SK-N-SH (cell line): ENCODE results near the gene SCARF1. TPM values are rescaled to one million over a fixed set of nuclear protein-coding genes. Genes with fewer than 3 reads are reported as not detected.

Experiments
- CTCF ChIA-PET: fragments of 300-600, 350-600 bp; formaldehyde crosslinking; extraction: SDS; loops from one replicate; lab custom pipeline; 2021; lab: Yijun Ruan, JAX
- POLR2A ChIA-PET: fragments of 350-600 bp; sonication (Branson Sonifier 250); formaldehyde crosslinking; extraction: SDS; loops from one replicate; lab custom pipeline; 2020; ENCODE audit warnings: antibody characterized with exemption, inconsistent platforms; lab: Yijun Ruan, JAX
- DNase-seq: peaks from one replicate; pipeline ENCODE4 v3.0.0; 2012
- H2AFZ ChIP-seq: fragments of 200-600 bp; sonication (generic); 2 replicates; pipeline ENCODE4 v1.8.1; 2016; ENCODE audit warnings: antibody characterized with exemption, mild to moderate bottlenecking, low read depth
- H3F3A ChIP-seq: fragments of 200-600 bp; sonication (generic); replicated peaks from 2 replicates; pipeline ENCODE3; 2016; ENCODE audit warnings: antibody characterized with exemption, mild to moderate bottlenecking; ENCODE audit not compliant: insufficient read depth
- H3K27ac ChIP-seq, 2 experiments: fragments of 200-500 bp in 1 of 2; fragments of 200-600 bp in 1 of 2; sonication (Bioruptor generic) in 1 of 2; sonication (generic), shearing (Covaris generic) in 1 of 2; 2 replicates each; pipeline versions ENCODE4 v1.5.1 to v1.6.1; 2014 to 2016; ENCODE audit warnings: low read depth in 2 of 2, inconsistent platforms in 1 of 2, low read length in 1 of 2, mild to moderate bottlenecking in 1 of 2, mixed read lengths in 1 of 2
- H3K27me3 ChIP-seq: fragments of 200-600 bp; sonication (generic), shearing (Covaris generic); 2 replicates; pipeline ENCODE4 v1.6.1; 2016; ENCODE audit warnings: mixed run types; ENCODE audit not compliant: insufficient read depth
- H3K36me3 ChIP-seq, 2 experiments: fragments of 200-500 bp in 1 of 2; fragments of 200-600 bp in 1 of 2; sonication (Bioruptor generic) in 1 of 2; sonication (generic) in 1 of 2; replicated peaks in 1 of 2; 2 replicates each; pipeline versions ENCODE3 to v1.5.1; 2014 to 2016; ENCODE audit warnings: low read length in 1 of 2, mild to moderate bottlenecking in 1 of 2; ENCODE audit not compliant: insufficient read depth in 2 of 2, control insufficient read depth in 1 of 2
- H3K4me1 ChIP-seq, 2 experiments: fragments of 200-500 bp in 1 of 2; fragments of 200-600 bp in 1 of 2; sonication (Bioruptor generic) in 1 of 2; sonication (generic), shearing (Covaris generic) in 1 of 2; 2 replicates each; pipeline versions ENCODE4 v1.5.1 to v1.6.1; 2014 to 2016; ENCODE audit warnings: low read depth in 1 of 2, low read length in 1 of 2, mixed run types in 1 of 2; ENCODE audit not compliant: insufficient read depth in 2 of 2, control insufficient read depth in 1 of 2
- H3K4me2 ChIP-seq: fragments of 200-600 bp; sonication (generic), shearing (Covaris generic); 2 replicates; pipeline ENCODE4 v1.6.1; 2017; ENCODE audit warnings: mixed run types
- H3K4me3 ChIP-seq, 2 experiments: fragments of 200-500 bp in 1 of 2; fragments of 200-600 bp in 1 of 2; sonication (Bioruptor generic) in 1 of 2; sonication (generic), shearing (Covaris generic) in 1 of 2; 2 replicates each; pipeline versions ENCODE4 v1.5.1 to v1.8.1; 2014 to 2016; ENCODE audit warnings: low read depth in 2 of 2, inconsistent platforms in 1 of 2, low read length in 1 of 2, mild to moderate bottlenecking in 1 of 2, mixed read lengths in 1 of 2, moderate library complexity in 1 of 2
- H3K79me2 ChIP-seq: fragments of 200-600 bp; sonication (generic); 2 replicates; pipeline ENCODE4 v1.8.1; 2017; ENCODE audit warnings: mild to moderate bottlenecking; ENCODE audit not compliant: insufficient read depth
- H3K9ac ChIP-seq: fragments of 200-600 bp; sonication (generic); 2 replicates; pipeline ENCODE4 v1.6.1; 2017; ENCODE audit warnings: mixed run types
- H3K9me2 ChIP-seq: fragments of 200-600 bp; sonication (generic); 2 replicates; pipeline ENCODE4 v1.6.1; 2017; ENCODE audit warnings: mixed run types
- H3K9me3 ChIP-seq: fragments of 200-600 bp; sonication (generic); 2 replicates; pipeline ENCODE4 v1.6.1; 2017; ENCODE audit warnings: mixed run types, mild to moderate bottlenecking, moderate library complexity
- H4K20me1 ChIP-seq: fragments of 200-600 bp; sonication (generic); 2 replicates; pipeline ENCODE4 v1.6.1; 2017; ENCODE audit warnings: mild to moderate bottlenecking, mixed run types; ENCODE audit not compliant: insufficient read depth
- CHD2 ChIP-seq: fragments of 150-350 bp; IDR thresholded peaks from 2 replicates; pipeline ENCODE4 v1.6.1; 2018; ENCODE audit warnings: low read length; ENCODE audit not compliant: partially characterized antibody
- EZH2phosphoT487 ChIP-seq: fragments of 200-600 bp; sonication (generic); IDR thresholded peaks from 2 replicates; pipeline ENCODE4 v1.6.1; 2017; ENCODE audit warnings: low read depth, mixed run types, mild to moderate bottlenecking, antibody characterized with exemption, moderate library complexity, borderline replicate concordance
- FOSL2 ChIP-seq: IDR thresholded peaks from 2 replicates; pipeline ENCODE4 v1.4.0; 2012; ENCODE audit warnings: low read depth, mild to moderate bottlenecking, moderate library complexity, borderline replicate concordance
- FOXM1 ChIP-seq: IDR thresholded peaks from 2 replicates; pipeline ENCODE4 v1.4.0; 2012; ENCODE audit warnings: low read depth, mild to moderate bottlenecking
- GABPA ChIP-seq: IDR thresholded peaks from 2 replicates; pipeline ENCODE4 v1.4.0; 2012; ENCODE audit warnings: low read depth, mild to moderate bottlenecking
- JUND ChIP-seq: IDR thresholded peaks from 2 replicates; pipeline ENCODE4 v1.4.0; 2012
- MAX ChIP-seq: IDR thresholded peaks from 2 replicates; pipeline ENCODE4 v1.4.0; 2012; ENCODE audit warnings: low read depth
- PBX3 ChIP-seq: IDR thresholded peaks from 2 replicates; pipeline ENCODE4; 2012
- POLR2AphosphoS5 ChIP-seq: IDR thresholded peaks from 2 replicates; pipeline ENCODE4 v1.6.1; 2012; ENCODE audit warnings: low read depth, low read length
- RAD21 ChIP-seq: IDR thresholded peaks from 2 replicates; pipeline ENCODE4 v1.6.1; 2012; ENCODE audit warnings: mild to moderate bottlenecking, low read length
- RCOR1 ChIP-seq: fragments of 150-350 bp; IDR thresholded peaks from 2 replicates; pipeline ENCODE4 v1.6.1; 2017; ENCODE audit warnings: antibody characterized with exemption, low read length
- REST ChIP-seq: IDR thresholded peaks from 2 replicates; pipeline ENCODE4 v1.6.1; 2012; ENCODE audit warnings: mild to moderate bottlenecking, low read depth, low read length, moderate library complexity
- SIN3A ChIP-seq: IDR thresholded peaks from 2 replicates; pipeline ENCODE4 v1.6.1; 2012; ENCODE audit warnings: low read depth, mild to moderate bottlenecking, low read length, moderate library complexity, borderline replicate concordance
- TAF1 ChIP-seq: IDR thresholded peaks from 2 replicates; pipeline ENCODE4 v1.6.1; 2012; ENCODE audit warnings: low read depth, mild to moderate bottlenecking, low read length, moderate library complexity, borderline replicate concordance
- TCF12 ChIP-seq: IDR thresholded peaks from 2 replicates; pipeline ENCODE4 v1.4.0; 2012
- TEAD4 ChIP-seq: IDR thresholded peaks from 2 replicates; pipeline ENCODE4 v1.4.0; 2012; ENCODE audit warnings: mild to moderate bottlenecking, borderline replicate concordance; ENCODE audit not compliant: insufficient read depth
- USF1 ChIP-seq: IDR thresholded peaks from 2 replicates; pipeline ENCODE4 v1.4.0; 2012; ENCODE audit warnings: low read depth, borderline replicate concordance
- WGBS: methylation state at CpG from one replicate; pipeline ENCODE4 v1.1.6; 2017; ENCODE audit warnings: low lambda C conversion rate; 5-methylcytosine and 5-hydroxymethylcytosine counted together
- polyA plus RNA-seq, 3 experiments: library from polyadenylated mRNA; depleted of rRNA; stranded (reverse); fragments of >200 nt; gene quantifications; 2 replicates each; pipeline ENCODE4 v1.2.3, GENCODE V29; 2012
- TF ChIP-seq, protein P1 (sequence below): fragments of 150-350 bp; IDR thresholded peaks from 2 replicates; pipeline ENCODE4 v1.6.1; 2016; ENCODE audit warnings: mild to moderate bottlenecking, low read depth, low read length

SCARF1 gene
- polyA plus RNA-seq, 1 of the 3 experiments (the other 2 are of a cell fraction) = 0.39 TPM

DNA sequence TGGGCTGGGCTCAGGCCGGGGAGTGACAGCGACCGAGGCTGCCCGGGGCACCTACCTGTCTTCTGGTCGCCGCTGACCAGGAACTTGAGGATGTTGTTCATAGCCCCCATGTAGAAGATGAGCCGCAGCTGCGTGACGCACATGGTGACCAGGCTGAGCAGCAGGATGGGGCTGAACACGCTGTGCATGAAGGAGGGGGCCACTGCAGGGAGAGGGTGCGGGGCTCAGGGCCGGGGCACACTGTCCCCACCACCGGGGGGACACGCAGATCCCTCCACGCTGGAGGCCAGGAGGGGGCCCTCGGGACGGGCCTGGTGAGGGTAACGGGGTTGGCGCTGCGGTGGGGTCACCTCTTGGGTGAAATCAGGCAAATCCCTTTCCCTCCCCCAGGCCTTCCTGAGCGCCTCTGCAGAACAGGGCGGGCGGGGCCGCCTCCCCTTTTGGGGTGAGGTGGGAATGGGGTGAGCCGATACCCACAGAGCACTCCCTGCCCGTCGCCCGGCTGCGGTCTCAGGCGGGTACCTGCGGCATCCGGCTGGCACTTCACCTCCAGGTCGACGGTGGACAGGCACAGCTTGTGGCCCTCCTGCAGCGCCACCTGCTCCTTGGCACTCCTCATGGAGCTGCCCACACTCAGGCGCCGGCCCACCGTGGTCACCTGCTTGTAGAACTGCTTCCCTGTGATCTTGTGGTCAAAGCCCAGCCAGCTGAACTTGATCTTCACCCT, 54.6 kb downstream of the SCARF1 start:
- Histone ChIP-seq H3K79me2 (no peaks in the 10 kb centered on the region), H4K20me1 (no peaks in the 10 kb centered on the region), H3K9ac (no peak overlapping the region), H3K27me3 (no peaks in the 10 kb centered on the region), H3K36me3 (no peaks in the 10 kb centered on the region), H3K4me1 (peaks cover 0 to 13% of the 10 kb centered on the region in 2 experiments; a peak in 2 of 4 replicates), H3K9me2 (no peaks in the 10 kb centered on the region), H3K9me3 (no peaks in the 10 kb centered on the region), H3K4me2 (peak overlapping the region; percentile 66), H2AFZ (no peak overlapping the region), H3F3A (peaks cover 8% of the 10 kb centered on the region), H3K4me3 (no peak overlapping the region), H3K27ac (peak overlapping the region in 1 of 2 experiments; percentile 78; a peak in 2 of 4 replicates)
- ChIA-PET POLR2A (no interaction called here), CTCF (interaction anchor here (0.6 to 2.3 kb wide), 2 partner anchors 17 to 226 kb away, joined by 3 to 8 read pairs; no protein-coding TSS in a partner anchor)
- peak; percentile 31 for DNase-seq
- no peak for TF ChIP-seq CHD2
- TF ChIP-seq FOXM1 = no peak
- TF ChIP-seq USF1 = no peak
- WGBS = 92% methylated on average over 24 of the region's 38 CpGs

DNA sequence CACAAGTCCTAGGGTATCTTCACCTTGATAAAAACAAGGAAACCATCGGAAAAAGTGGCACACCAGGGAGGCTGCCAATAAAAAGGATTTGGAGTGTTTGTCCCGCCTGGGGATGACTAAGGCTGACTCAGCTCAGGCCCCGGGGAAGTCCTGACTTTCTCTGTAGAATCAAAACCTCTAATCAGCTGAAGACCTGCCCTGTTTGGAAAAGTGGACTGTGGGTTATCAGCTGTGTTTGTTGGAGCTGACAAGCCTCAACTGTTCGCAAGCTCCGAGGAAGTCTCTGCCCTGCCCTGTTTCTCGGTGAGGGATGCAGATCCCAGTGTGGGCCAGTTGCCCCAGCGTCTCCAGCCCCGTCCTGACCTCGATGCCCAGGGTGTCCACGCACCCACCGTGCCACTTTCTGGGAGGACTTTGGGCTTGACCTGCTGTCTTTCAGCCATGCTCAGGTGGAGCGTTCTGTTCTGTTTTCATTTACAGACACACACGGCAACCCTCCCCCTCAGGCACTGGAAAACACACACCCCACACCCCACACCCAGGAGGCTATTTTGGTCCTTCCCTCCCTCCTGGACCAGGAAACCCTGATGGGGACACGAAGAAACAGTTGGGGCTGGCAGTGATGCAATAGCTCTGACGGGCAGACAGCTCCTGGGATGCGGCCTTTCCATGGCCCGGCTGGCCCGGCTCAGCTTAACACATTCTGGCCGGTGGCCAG, 55.3 kb downstream of the SCARF1 start:
- Histone ChIP-seq H3K9me3 (no peaks in the 10 kb centered on the region), H3K4me3 (no peak overlapping the region; a peak in 1 of 4 replicates), H3F3A (peaks cover 8% of the 10 kb centered on the region), H3K9me2 (no peaks in the 10 kb centered on the region), H3K27ac (peak overlapping the region; percentile 3 to 78; a peak in 3 of 4 replicates), H3K79me2 (no peaks in the 10 kb centered on the region), H3K36me3 (no peaks in the 10 kb centered on the region), H3K9ac (no peak overlapping the region; the same call in 1 of the 2 replicates), H3K4me2 (peak overlapping the region; percentile 66), H4K20me1 (no peaks in the 10 kb centered on the region), H3K4me1 (peaks cover 0 to 13% of the 10 kb centered on the region in 2 experiments; a peak in 2 of 4 replicates), H2AFZ (no peak overlapping the region), H3K27me3 (no peaks in the 10 kb centered on the region)
- POLR2A ChIA-PET = no interaction called here
- CTCF ChIA-PET = interaction anchor here (2.3 kb wide), 1 partner anchor 16 kb away, joined by 8 read pairs; no protein-coding TSS in a partner anchor
- no peak for DNase-seq
- WGBS = 31% methylated on average over 12 of the region's 19 CpGs
- peak; percentile 99 for TF ChIP-seq FOSL2
- peak; percentile 72 for TF ChIP-seq PBX3
- peak; percentile 72 for TF ChIP-seq TCF12
- TF ChIP-seq TEAD4 = no peak
- TF ChIP-seq JUND = peak; percentile 92
- peak; percentile 50; the same call in 1 of the 2 replicates for TF ChIP-seq POLR2AphosphoS5
- TF ChIP-seq RCOR1 = no peak
- TF ChIP-seq, protein P1, sequence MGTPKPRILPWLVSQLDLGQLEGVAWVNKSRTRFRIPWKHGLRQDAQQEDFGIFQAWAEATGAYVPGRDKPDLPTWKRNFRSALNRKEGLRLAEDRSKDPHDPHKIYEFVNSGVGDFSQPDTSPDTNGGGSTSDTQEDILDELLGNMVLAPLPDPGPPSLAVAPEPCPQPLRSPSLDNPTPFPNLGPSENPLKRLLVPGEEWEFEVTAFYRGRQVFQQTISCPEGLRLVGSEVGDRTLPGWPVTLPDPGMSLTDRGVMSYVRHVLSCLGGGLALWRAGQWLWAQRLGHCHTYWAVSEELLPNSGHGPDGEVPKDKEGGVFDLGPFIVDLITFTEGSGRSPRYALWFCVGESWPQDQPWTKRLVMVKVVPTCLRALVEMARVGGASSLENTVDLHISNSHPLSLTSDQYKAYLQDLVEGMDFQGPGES = no peak
- TF ChIP-seq GABPA = no peak
- TF ChIP-seq RAD21 = no peak
- peak; percentile 79; the same call in 1 of the 2 replicates for TF ChIP-seq SIN3A
- TF ChIP-seq REST = 0 out of 2 replicates have a peak, but pooled peaks have one; percentile 27
- no peak for TF ChIP-seq TAF1
- TF ChIP-seq MAX = peak; percentile 47; the same call in 1 of the 2 replicates
- no peak for TF ChIP-seq EZH2phosphoT487
